Mesodermal cell (in vitro differentiated cells): ENCODE measurements around the gene C1orf116.

Experiments used
- H3K27ac ChIP-seq: 2 replicates; pipeline ENCODE4 v1.7.0; 2013; ENCODE audit warnings: mild to moderate bottlenecking, low read depth, low read length, moderate library complexity; ENCODE audit not compliant: severe bottlenecking
- H3K36me3 ChIP-seq: 2 replicates; pipeline ENCODE4 v1.7.1; 2013; ENCODE audit warnings: mild to moderate bottlenecking, low read length, moderate library complexity; ENCODE audit not compliant: control insufficient read depth, insufficient read depth
- H3K4me1 ChIP-seq: one replicate; pipeline ENCODE4 v1.7.1; 2013; ENCODE audit warnings: mild to moderate bottlenecking, low read length; ENCODE audit not compliant: insufficient read depth, control insufficient read depth, poor library complexity, severe bottlenecking
- H3K4me3 ChIP-seq: 2 replicates; pipeline ENCODE4 v1.7.0; 2013; ENCODE audit warnings: low read length, control low read depth, mild to moderate bottlenecking; ENCODE audit not compliant: insufficient read depth, poor library complexity, severe bottlenecking; ENCODE audit errors: extremely low read depth
- H3K9me3 ChIP-seq: 2 replicates; pipeline ENCODE4 v1.7.1; 2013; ENCODE audit warnings: mild to moderate bottlenecking, low read length, moderate library complexity; ENCODE audit not compliant: control insufficient read depth
- WGBS, 2 experiments: methylation state at CpG; one replicate each; pipeline ENCODE4 v1.1.5; 2013; ENCODE audit warnings: missing lambda C conversion rate in 2 of 2; ENCODE audit not compliant: insufficient coverage in 2 of 2; 5-methylcytosine and 5-hydroxymethylcytosine counted together

Gene C1orf116

GRCh38 chr1:206986885-206987284 lies 45.7 kb downstream of the C1orf116 start:
- Histone ChIP-seq H3K36me3 (no peaks in the 10 kb centered on the region), H3K4me1 (no peaks in the 10 kb centered on the region), H3K9me3 (no peaks in the 10 kb centered on the region), H3K27ac (no peak overlapping the region), H3K4me3 (no peak overlapping the region)
- WGBS, 2 experiments: 100% methylated on average over 2 to 3 of the region's 3 CpGs

- no peak overlapping the region for H3K27ac ChIP-seq
- no peaks in the 10 kb centered on the region for H3K4me1 ChIP-seq
- WGBS, 2 experiments: 73% methylated on average over 2 of the region's 3 CpGs; no CpG with 5 or more reads in 1 of the 2 experiments
- H3K4me3 ChIP-seq: no peak overlapping the region
- H3K36me3 ChIP-seq: no peaks in the 10 kb centered on the region
- H3K9me3 ChIP-seq: no peaks in the 10 kb centered on the region
These were observed 46.2 kb downstream of the C1orf116 start for GRCh38 chr1:206986402-206986801.

- Histone ChIP-seq H3K9me3 (no peaks in the 10 kb centered on the region), H3K36me3 (no peaks in the 10 kb centered on the region), H3K27ac (no peak overlapping the region), H3K4me1 (peaks cover 4% of the 10 kb centered on the region), H3K4me3 (no peak overlapping the region)
- 48 to 58% methylated on average over 6 to 8 of the region's 10 CpGs for WGBS, 2 experiments
These were observed 47.3 kb downstream of the C1orf116 start for GRCh38 chr1:206985162-206985749.

DNA sequence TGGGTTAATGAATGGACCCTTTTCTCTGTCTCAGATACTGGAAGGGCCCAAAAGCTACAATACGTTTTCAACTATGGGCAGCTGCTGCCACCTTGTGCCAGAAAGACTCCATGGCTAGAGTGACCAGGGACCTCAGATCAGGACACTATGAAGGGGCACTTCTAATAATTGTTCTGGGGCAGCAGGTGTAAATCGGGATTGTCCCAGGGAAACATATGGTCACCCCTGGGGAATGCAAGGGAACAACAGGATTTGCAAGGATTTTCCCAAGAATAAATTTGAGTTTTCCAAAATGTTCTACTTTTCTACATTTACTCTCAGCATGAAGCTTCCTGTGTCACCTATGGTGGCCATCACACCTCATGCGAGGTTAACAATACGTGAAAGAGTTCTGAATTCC lies 50.3 kb downstream of the C1orf116 start:
- Histone ChIP-seq H3K36me3 (no peaks in the 10 kb centered on the region), H3K4me1 (peaks cover 4% of the 10 kb centered on the region), H3K27ac (no peak overlapping the region), H3K9me3 (no peaks in the 10 kb centered on the region), H3K4me3 (no peak overlapping the region)
- WGBS, 2 experiments: 28 to 34% methylated on average over 3 to 4 of the region's 4 CpGs

GRCh38 chr1:206979379-206980043 lies 53.0 kb downstream of the C1orf116 start:
- H3K36me3 ChIP-seq: no peaks in the 10 kb centered on the region
- H3K27ac ChIP-seq: no peak overlapping the region
- no peak overlapping the region for H3K4me3 ChIP-seq
- no peaks in the 10 kb centered on the region for H3K9me3 ChIP-seq
- WGBS, 2 experiments: 70 to 92% methylated on average over 2 of the region's 3 CpGs
- peaks cover 4% of the 10 kb centered on the region for H3K4me1 ChIP-seq

- Histone ChIP-seq H3K4me3 (no peak overlapping the region), H3K4me1 (peaks cover 4% of the 10 kb centered on the region), H3K27ac (no peak overlapping the region), H3K36me3 (no peaks in the 10 kb centered on the region), H3K9me3 (no peaks in the 10 kb centered on the region)
- WGBS, 2 experiments: 96 to 98% methylated on average over 5 to 7 of the region's 7 CpGs
These were observed 54.3 kb downstream of the C1orf116 start for GRCh38 chr1:206978259-206978658.

GRCh38 chr1:206975306-206975705 lies 57.2 kb downstream of the C1orf116 start:
- no peaks in the 10 kb centered on the region for H3K36me3 ChIP-seq
- WGBS, 2 experiments: 100% methylated on average over 1 of the region's 1 CpG; no CpG with 5 or more reads in 1 of the 2 experiments
- no peak overlapping the region for H3K4me3 ChIP-seq

GRCh38 chr1:206974140-206974539 lies 58.4 kb downstream of the C1orf116 start:
- Histone ChIP-seq H3K27ac (no peak overlapping the region), H3K9me3 (no peaks in the 10 kb centered on the region), H3K4me3 (no peak overlapping the region), H3K4me1 (no peaks in the 10 kb centered on the region), H3K36me3 (no peaks in the 10 kb centered on the region)
- WGBS, 2 experiments: 78 to 88% methylated on average over 3 of the region's 3 CpGs

More at GRCh38 chr1:206975306-206975705, 57.2 kb downstream of the C1orf116 start:
- H3K4me1 ChIP-seq: no peaks in the 10 kb centered on the region
- no peaks in the 10 kb centered on the region for H3K9me3 ChIP-seq
- H3K27ac ChIP-seq: no peak overlapping the region

DNA sequence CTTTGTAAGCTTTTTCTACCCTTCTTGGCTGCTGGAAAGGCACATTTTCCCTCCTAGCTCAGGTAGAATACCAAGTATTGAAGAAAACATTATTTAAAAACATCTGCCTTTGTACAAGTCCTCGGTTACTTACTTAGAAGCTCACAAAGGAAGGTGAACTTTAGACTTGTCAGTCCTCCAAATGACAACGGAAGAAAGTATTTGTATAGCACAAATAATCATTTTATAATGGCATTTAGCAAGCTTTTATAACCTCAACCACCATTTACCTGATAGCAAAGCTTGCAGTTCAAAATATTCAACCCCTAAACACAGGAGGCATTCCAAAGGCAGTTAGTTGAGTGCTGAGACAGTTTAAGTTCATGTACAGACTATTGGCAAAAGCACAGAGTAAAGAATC lies 59.8 kb downstream of the C1orf116 start:
- 100% methylated on average over 1 of the region's 2 CpGs; no CpG with 5 or more reads in 1 of the 2 experiments for WGBS, 2 experiments
- H3K4me1 ChIP-seq: no peaks in the 10 kb centered on the region
- no peaks in the 10 kb centered on the region for H3K9me3 ChIP-seq
- no peak overlapping the region for H3K27ac ChIP-seq
- H3K36me3 ChIP-seq: no peaks in the 10 kb centered on the region
- H3K4me3 ChIP-seq: no peak overlapping the region

- H3K9me3 ChIP-seq: no peaks in the 10 kb centered on the region
- no peaks in the 10 kb centered on the region for H3K36me3 ChIP-seq
- no peaks in the 10 kb centered on the region for H3K4me1 ChIP-seq
- no peak overlapping the region for H3K27ac ChIP-seq
- no CpG with 5 or more reads among the region's 2 CpGs for WGBS, 2 experiments
- H3K4me3 ChIP-seq: no peak overlapping the region
These were observed 61.4 kb downstream of the C1orf116 start for GRCh38 chr1:206971029-206971655.

- no peaks in the 10 kb centered on the region for H3K36me3 ChIP-seq
- WGBS, 2 experiments: 86 to 92% methylated on average over 1 of the region's 2 CpGs
- H3K27ac ChIP-seq: no peak within 1 kb of the TSS
These were observed 62.1 kb downstream of the C1orf116 start, which contains the start of gene FCAMR for GRCh38 chr1:206970446-206970845. Gene FCAMR, minus strand, starts transcription at chr1:206970460. Its CDS starts 335 bp downstream, at chr1:206970125.

More at GRCh38 chr1:206970446-206970845, 62.1 kb downstream of the C1orf116 start, which contains the start of gene FCAMR:
- no peaks in the 10 kb centered on the region for H3K4me1 ChIP-seq
- no peak within 1 kb of the TSS for H3K4me3 ChIP-seq
- H3K9me3 ChIP-seq: no peaks in the 10 kb centered on the region
